Nephron (organoid): ENCODE results near the gene LSM14B.
A peak's percentile ranks its signal among the peaks of the same experiment; 100 is the strongest.

Experiments
- H3K27ac Mint-ChIP-seq, 3 experiments: 2 replicates each; pipeline ENCODE4 v1.8.0; 2020; ENCODE audit warnings: mixed read lengths in 3 of 3, mild to moderate bottlenecking in 2 of 3, moderate library complexity in 1 of 3
- H3K27me3 Mint-ChIP-seq: 2 replicates; pipeline ENCODE4 v1.8.0; 2021; ENCODE audit warnings: low read depth, mild to moderate bottlenecking, moderate library complexity, mixed read lengths
- H3K36me3 Mint-ChIP-seq: 2 replicates; pipeline ENCODE4 v1.8.0; 2020; ENCODE audit warnings: low read depth, mixed read lengths
- H3K4me1 Mint-ChIP-seq: 2 replicates; pipeline ENCODE4 v1.8.0; 2020; ENCODE audit warnings: mixed read lengths
- H3K4me3 Mint-ChIP-seq, 3 experiments: 2 replicates each; pipeline ENCODE4 v1.8.0; 2020; ENCODE audit warnings: mild to moderate bottlenecking in 3 of 3, mixed read lengths in 3 of 3, moderate library complexity in 2 of 3
- H3K9me3 Mint-ChIP-seq: 2 replicates; pipeline ENCODE4 v1.8.0; 2020; ENCODE audit warnings: mixed read lengths
- CTCF ChIP-seq, 3 experiments: fragments of 200-600 bp; sonication (generic); IDR thresholded peaks; one replicate each; pipeline ENCODE4 v1.5.0; 2021; ENCODE audit warnings: antibody characterized with exemption in 3 of 3; ENCODE audit not compliant: unreplicated experiment in 3 of 3

The LSM14B gene

GRCh38 chr20:62155428-62156253, 33.4 kb downstream of the LSM14B start:
- Mint-ChIP-seq H3K4me1 (peaks cover 11% of the 10 kb centered on the region), H3K27me3 (no peaks in the 10 kb centered on the region), H3K9me3 (no peaks in the 10 kb centered on the region), H3K27ac (no peak overlapping the region), H3K36me3 (peaks cover 42% of the 10 kb centered on the region), H3K4me3 (no peak overlapping the region)
- TF ChIP-seq CTCF (IDR thresholded peaks at IDR 0.05; ENCODE audit: unreplicated experiment in 3 of 3): no peak

- peaks cover 11% of the 10 kb centered on the region for H3K4me1 Mint-ChIP-seq
- H3K27me3 Mint-ChIP-seq: no peaks in the 10 kb centered on the region
- H3K4me3 Mint-ChIP-seq: no peak overlapping the region
- TF ChIP-seq CTCF (IDR thresholded peaks at IDR 0.05; ENCODE audit: unreplicated experiment in 3 of 3): no peak
- H3K27ac Mint-ChIP-seq: no peak overlapping the region
- peaks cover 43% of the 10 kb centered on the region for H3K36me3 Mint-ChIP-seq
- no peaks in the 10 kb centered on the region for H3K9me3 Mint-ChIP-seq
Observed at GRCh38 chr20:62156254-62156556, 33.9 kb downstream of the LSM14B start.

- Mint-ChIP-seq H3K27ac (no peak overlapping the region), H3K4me3 (no peak overlapping the region), H3K36me3 (peaks cover 43% of the 10 kb centered on the region), H3K4me1 (peaks cover 11% of the 10 kb centered on the region), H3K27me3 (no peaks in the 10 kb centered on the region), H3K9me3 (no peaks in the 10 kb centered on the region)
- peak; percentile 49 to 73 (median 73) for TF ChIP-seq CTCF (IDR thresholded peaks at IDR 0.05; ENCODE audit: unreplicated experiment in 3 of 3)
Observed at GRCh38 chr20:62156592-62157386, 34.5 kb downstream of the LSM14B start.

- H3K27ac Mint-ChIP-seq: no peak overlapping the region
- peaks cover 11% of the 10 kb centered on the region for H3K4me1 Mint-ChIP-seq
- H3K4me3 Mint-ChIP-seq: no peak overlapping the region
- no peak for TF ChIP-seq CTCF (IDR thresholded peaks at IDR 0.05; ENCODE audit: unreplicated experiment in 3 of 3)
- no peaks in the 10 kb centered on the region for H3K27me3 Mint-ChIP-seq
- peaks cover 37% of the 10 kb centered on the region for H3K36me3 Mint-ChIP-seq
- H3K9me3 Mint-ChIP-seq: no peaks in the 10 kb centered on the region
Observed at GRCh38 chr20:62157387-62158087, 35.3 kb downstream of the LSM14B start.

- no peaks in the 10 kb centered on the region for H3K9me3 Mint-ChIP-seq
- H3K36me3 Mint-ChIP-seq: peaks cover 31% of the 10 kb centered on the region
- H3K4me3 Mint-ChIP-seq: no peak overlapping the region
- TF ChIP-seq CTCF (IDR thresholded peaks at IDR 0.05; ENCODE audit: unreplicated experiment in 3 of 3): no peak
- no peak overlapping the region for H3K27ac Mint-ChIP-seq
- H3K4me1 Mint-ChIP-seq: peaks cover 11% of the 10 kb centered on the region
- H3K27me3 Mint-ChIP-seq: no peaks in the 10 kb centered on the region
Observed at GRCh38 chr20:62158088-62158400, 35.8 kb downstream of the LSM14B start.
